HCT116 (cell line): ENCODE results near the gene ELP1. TPM values are rescaled to one million over a fixed set of nuclear protein-coding genes. Genes with fewer than 3 reads are reported as not detected.

Source experiments
- ATAC-seq: fragments of 200-7000 bp; cut with Tn5 transposase; 2 replicates; pipeline ENCODE4 v1.9.1; 2020; ENCODE audit warnings: mild to moderate bottlenecking, moderate library complexity
- BruUV-seq: library from RNA; stranded (reverse); fragments of 400-500 nt; replicated peaks from 2 replicates; lab custom pipeline; 2021; lab: Mats Ljungman, UMichigan
- CTCF ChIA-PET: fragments of 300-600 bp; sonication (Branson Sonifier 250); formaldehyde crosslinking; loops from one replicate; lab custom pipeline; 2021; ENCODE audit warnings: antibody characterized with exemption; lab: Charles Lee
- POLR2A ChIA-PET: fragments of 300-600, 350-600 bp; sonication (Branson Sonifier 250); formaldehyde crosslinking; loops from one replicate; lab custom pipeline; 2021; ENCODE audit warnings: antibody characterized with exemption; lab: Charles Lee
- RAD21 ChIA-PET, 2 experiments: fragments of 300-600 bp; sonication (Branson Sonifier 250); formaldehyde crosslinking; loops; one replicate each; lab custom pipeline; 2023; ENCODE audit warnings: low total read pairs in 2 of 2; ENCODE audit not compliant: uncharacterized antibody in 2 of 2, unreplicated experiment in 2 of 2, low non-redundant PET in 1 of 2; lab: Charles Lee
- DNase-seq: peaks from one replicate; pipeline ENCODE4 v3.0.0-alpha.2; 2010; ENCODE audit warnings: low read depth, low spot score
- H2AFZ ChIP-seq: fragments of 200-600 bp; shearing (Covaris generic), sonication (generic); 2 replicates; pipeline ENCODE4 v1.6.1; 2017; ENCODE audit warnings: low read depth, mixed run types, mixed read lengths, antibody characterized with exemption, low read length; ENCODE audit not compliant: poor library complexity, severe bottlenecking
- H3K27ac ChIP-seq: 2 replicates; pipeline ENCODE4 v1.5.1; 2012; ENCODE audit warnings: low read depth, low read length
- H3K27me3 ChIP-seq: fragments of 200-600 bp; sonication (generic); 2 replicates; pipeline ENCODE4 v1.6.1; 2016; ENCODE audit warnings: mixed run types, low read length, mixed read lengths; ENCODE audit not compliant: insufficient read depth
- H3K36me3 ChIP-seq, 2 experiments: fragments of 200-500 bp in 1 of 2; fragments of 200-600 bp in 1 of 2; sonication (Bioruptor generic) in 1 of 2; sonication (generic) in 1 of 2; 2 replicates each; pipeline versions ENCODE4 v1.5.1 to v1.6.1; 2014 to 2016; ENCODE audit warnings: low read length in 2 of 2, inconsistent platforms in 1 of 2, mixed read lengths in 1 of 2, mixed run types in 1 of 2; ENCODE audit not compliant: insufficient read depth in 2 of 2, control insufficient read depth in 1 of 2
- H3K4me1 ChIP-seq, 2 experiments: fragments of 200-600 bp in 1 of 2; sonication (generic) in 1 of 2; 2 replicates each; pipeline versions ENCODE4 v1.5.1 to v1.6.1; 2012 to 2017; ENCODE audit warnings: low read length in 2 of 2, inconsistent platforms in 1 of 2, mild to moderate bottlenecking in 1 of 2, mixed read lengths in 1 of 2, mixed run types in 1 of 2, moderate library complexity in 1 of 2; ENCODE audit not compliant: insufficient read depth in 2 of 2, control insufficient read depth in 1 of 2
- H3K4me2 ChIP-seq: fragments of 200-600 bp; sonication (generic); 2 replicates; pipeline ENCODE4 v1.6.1; 2017; ENCODE audit warnings: mixed run types, low read length, mixed read lengths
- H3K4me3 ChIP-seq, 2 experiments: fragments of 200-600 bp in 1 of 2; sonication (generic) in 1 of 2; replicated peaks in 1 of 2; 2 replicates each; pipeline ENCODE4 v1.5.1; 2011 to 2016; ENCODE audit warnings: low read length in 2 of 2, control low read depth in 1 of 2, low read depth in 1 of 2, mild to moderate bottlenecking in 1 of 2, mixed read lengths in 1 of 2, mixed run types in 1 of 2
- H3K79me2 ChIP-seq: fragments of 200-600 bp; sonication (generic); 2 replicates; pipeline ENCODE4 v1.6.1; 2017; ENCODE audit warnings: mild to moderate bottlenecking, mixed run types, low read length, moderate library complexity, mixed read lengths; ENCODE audit not compliant: insufficient read depth
- H3K9ac ChIP-seq: fragments of 200-600 bp; sonication (generic); 2 replicates; pipeline ENCODE4 v1.6.1; 2016; ENCODE audit warnings: low read length, mixed read lengths
- H3K9me2 ChIP-seq: fragments of 200-600 bp; sonication (generic), shearing (Covaris generic); 2 replicates; pipeline ENCODE4 v1.6.1; 2017; ENCODE audit warnings: mixed run types, mild to moderate bottlenecking, moderate library complexity; ENCODE audit not compliant: insufficient read depth
- H3K9me3 ChIP-seq, 2 experiments: fragments of 200-500 bp in 1 of 2; fragments of 200-600 bp in 1 of 2; sonication (Bioruptor generic) in 1 of 2; sonication (generic) in 1 of 2; 2 replicates each; pipeline ENCODE4 v1.6.1; 2014 to 2017; ENCODE audit warnings: low read length in 2 of 2, mixed read lengths in 2 of 2, inconsistent platforms in 1 of 2, low read depth in 1 of 2, mild to moderate bottlenecking in 1 of 2, mixed run types in 1 of 2, moderate library complexity in 1 of 2; ENCODE audit not compliant: control insufficient read depth in 1 of 2, insufficient read depth in 1 of 2
- H4K20me1 ChIP-seq: fragments of 200-600 bp; sonication (generic), shearing (Covaris generic); 2 replicates; pipeline ENCODE4 v1.6.1; 2017; ENCODE audit warnings: mixed run types, mild to moderate bottlenecking, moderate library complexity; ENCODE audit not compliant: insufficient read depth
- CTCF ChIP-seq, 3 experiments: fragments of 200-600 bp in 1 of 3; sonication (generic) in 1 of 3; IDR thresholded peaks in 2 of 3; conservative IDR thresholded peaks in 1 of 3; 2 replicates each; pipeline ENCODE4 v1.5.1; 2012 to 2017; ENCODE audit warnings: low read depth in 2 of 3, low read length in 2 of 3, antibody characterized with exemption in 1 of 3, borderline replicate concordance in 1 of 3, control low read depth in 1 of 3, mild to moderate bottlenecking in 1 of 3, mixed read lengths in 1 of 3, mixed run types in 1 of 3, moderate library complexity in 1 of 3; ENCODE audit not compliant: insufficient read depth in 1 of 3
- POLR2A ChIP-seq: IDR thresholded peaks from 2 replicates; pipeline ENCODE4 v1.7.0; 2011; ENCODE audit warnings: borderline replicate concordance; ENCODE audit not compliant: insufficient read depth, insufficient read length; ENCODE audit errors: extremely low read depth
- RAD21 ChIP-seq: IDR thresholded peaks from 2 replicates; pipeline ENCODE4 v1.6.1; 2012; ENCODE audit warnings: low read depth, mild to moderate bottlenecking
- SP1 ChIP-seq: IDR thresholded peaks from 2 replicates; pipeline ENCODE4 v1.6.1; 2012; ENCODE audit warnings: low read depth
- SRF ChIP-seq: IDR thresholded peaks from 2 replicates; pipeline ENCODE4 v1.6.1; 2012; ENCODE audit warnings: low read depth
- TCF7L2 ChIP-seq: IDR thresholded peaks from 2 replicates; pipeline ENCODE4 v1.7.0; 2011; ENCODE audit warnings: borderline replicate concordance, inconsistent platforms; ENCODE audit not compliant: insufficient read depth, insufficient read length; ENCODE audit errors: extremely low read depth
- ZBTB33 ChIP-seq: IDR thresholded peaks from 2 replicates; pipeline ENCODE4 v1.6.1; 2011; ENCODE audit warnings: mild to moderate bottlenecking, low read length, moderate library complexity; ENCODE audit not compliant: insufficient replicate concordance; ENCODE audit errors: extremely low read depth
- ZFX ChIP-seq: fragments of 450-650 bp; IDR thresholded peaks from 2 replicates; pipeline ENCODE4 v1.6.1; 2017
- ZNF274 ChIP-seq: fragments of 200-500 bp; sonication (Bioruptor generic); IDR thresholded peaks from 2 replicates; pipeline ENCODE4 v1.6.1; 2014; ENCODE audit warnings: mild to moderate bottlenecking, low read depth, low read length, inconsistent platforms
- intact Hi-C: fragments of 100-400 bp; cut with micrococcal nuclease; formaldehyde crosslinking; loops from 2 replicates; pipeline ENCODE4 v1.10.0; 2022
- total RNA-seq: library from RNA; stranded (reverse); gene quantifications from one replicate; pipeline ENCODE4 v1.2.1, GENCODE V29; 2021; ENCODE audit not compliant: unreplicated experiment

ELP1 gene
- total RNA-seq, 1 experiment from 2014 or later, result 28.8 TPM

GRCh38 chr9:108894225-108894997, 39.5 kb downstream of the ELP1 start:
- Histone ChIP-seq H3K36me3 (peaks cover 36 to 48% of the 10 kb centered on the region in 2 experiments; a peak in 3 of 4 replicates), H4K20me1 (no peaks in the 10 kb centered on the region), H3K27ac (no peak overlapping the region), H3K9me3 (no peaks in the 10 kb centered on the region), H3K4me2 (no peak overlapping the region), H3K9me2 (no peaks in the 10 kb centered on the region), H3K4me3 (no peak overlapping the region), H2AFZ (no peak overlapping the region), H3K27me3 (no peaks in the 10 kb centered on the region), H3K4me1 (no peaks in the 10 kb centered on the region), H3K79me2 (no peaks in the 10 kb centered on the region), H3K9ac (no peak overlapping the region)
- intact Hi-C loops, result no loop called here
- POLR2A ChIA-PET, result no interaction called here
- TF ChIP-seq SP1, result no peak
- ATAC-seq (no peak), DNase-seq (no peak)
- RAD21 ChIA-PET, result no interaction called here
- BruUV-seq, result no TSS peak
- CTCF ChIA-PET, result no interaction called here

DNA sequence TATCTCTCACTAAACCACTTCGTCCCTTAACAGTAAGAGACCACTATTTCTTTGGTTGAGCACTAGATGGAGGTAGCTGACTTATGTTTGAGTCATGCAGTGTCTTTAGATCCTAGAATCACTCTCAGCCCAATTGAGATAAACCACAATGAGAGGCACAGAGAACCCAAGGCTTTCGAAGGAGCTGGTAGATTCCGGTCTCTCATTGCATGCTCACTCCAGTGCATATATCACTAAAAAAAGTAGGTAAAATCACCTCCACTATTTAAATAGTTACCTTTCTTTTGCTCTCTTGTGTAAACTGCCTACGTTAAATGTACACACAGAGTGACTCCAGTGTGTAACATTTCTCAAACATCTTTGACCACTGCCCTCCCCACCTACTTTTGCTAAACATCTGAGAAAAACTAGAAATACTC, 44.3 kb downstream of the ELP1 start:
- peaks cover 21 to 27% of the 10 kb centered on the region in 2 experiments; a peak in 3 of 4 replicates for H3K36me3 ChIP-seq
- intact Hi-C loops, result no loop called here
- H3K9ac ChIP-seq, result no peak overlapping the region
- ChIA-PET POLR2A (no interaction called here), CTCF (no interaction called here), RAD21 (no interaction called here)
- no TSS peak for BruUV-seq
- no peaks in the 10 kb centered on the region for H3K9me3 ChIP-seq
- TF ChIP-seq ZFX (no peak), POLR2A (no peak), ZBTB33 (no peak), RAD21 (peak; percentile 59), ZNF274 (no peak), TCF7L2 (no peak), SP1 (no peak), CTCF (IDR thresholded peaks at IDR 0.05 in 2 of 3, conservative IDR thresholded peaks at IDR 0.05 in 1 of 3; ENCODE audit: borderline replicate concordance in 1 of 3, insufficient read depth in 1 of 3, low read depth in 2 of 3, low read length in 2 of 3) (peak in 2 of 3 experiments; percentile 31 to 39; a peak in 3 of 6 replicates), SRF (no peak)
- H3K4me1 ChIP-seq, result peaks cover 9 to 10% of the 10 kb centered on the region in 2 experiments; a peak in 3 of 4 replicates
- ATAC-seq (peak; percentile 67), DNase-seq (peak; percentile 3)
- H3K79me2 ChIP-seq, result no peaks in the 10 kb centered on the region
- no peak overlapping the region for H3K27ac ChIP-seq
- no peaks in the 10 kb centered on the region for H4K20me1 ChIP-seq
- H2AFZ ChIP-seq, result no peak overlapping the region
- H3K4me3 ChIP-seq, result no peak overlapping the region
- H3K27me3 ChIP-seq, result no peaks in the 10 kb centered on the region
- no peak overlapping the region for H3K4me2 ChIP-seq
- no peaks in the 10 kb centered on the region for H3K9me2 ChIP-seq
